Measurements from ENCODE around the gene GAB4. TPM values are rescaled to one million over a fixed set of nuclear protein-coding genes. Genes with fewer than 3 reads are reported as not detected.

GAB4 gene
- total RNA-seq, 1 donor from 2014 or later, result not detected

GRCh38 chr22:16961477-16962186 is 46.4 kb downstream of the GAB4 start:
- Histone ChIP-seq H2AFZ (ENCODE audit: low read depth, low read length) (no peak overlapping the region), H3K9ac (ENCODE audit: low read length) (no peak overlapping the region), H3K4me3 (ENCODE audit: insufficient read depth, low read depth, low read length) (no peak overlapping the region), H3K27me3 (ENCODE audit: insufficient read depth, low read length) (no peaks in the 10 kb centered on the region), H3K9me3 (ENCODE audit: insufficient read depth, low read depth, low read length) (peaks cover 6% of the 10 kb centered on the region), H3K4me1 (ENCODE audit: insufficient read depth, low read length) (no peaks in the 10 kb centered on the region), H4K20me1 (ENCODE audit: insufficient read depth, low read length) (no peaks in the 10 kb centered on the region), H3K27ac (ENCODE audit: low read depth, low read length) (no peak overlapping the region), H3K79me2 (ENCODE audit: insufficient read depth, low read length) (no peaks in the 10 kb centered on the region), H3K4me2 (ENCODE audit: low read length) (no peak overlapping the region), H3K36me3 (ENCODE audit: insufficient read depth, low read length) (no peaks in the 10 kb centered on the region)
- H3K9me3 Mint-ChIP-seq (ENCODE audit: unreplicated experiment), result peaks cover 6% of the 10 kb centered on the region
- H3K27ac Mint-ChIP-seq (ENCODE audit: unreplicated experiment), result no peak overlapping the region
- no peaks in the 10 kb centered on the region for H3K36me3 Mint-ChIP-seq (ENCODE audit: low read depth, unreplicated experiment)
- no peak overlapping the region for H3K4me3 Mint-ChIP-seq (ENCODE audit: unreplicated experiment)
- TF ChIP-seq CTCF (IDR thresholded peaks at IDR 0.05; ENCODE audit: insufficient read depth, low read depth, low read length) (no peak), EZH2 (IDR thresholded peaks at IDR 0.05; ENCODE audit: insufficient read depth, low read length) (no peak)
- FAIRE-seq, result no peak
- H3K27me3 Mint-ChIP-seq (ENCODE audit: low read depth, unreplicated experiment), result peaks cover 10% of the 10 kb centered on the region
- no peaks in the 10 kb centered on the region for H3K4me1 Mint-ChIP-seq (ENCODE audit: low read depth, unreplicated experiment)
- DNase-seq (ENCODE audit: low read depth), result no peak

DNA sequence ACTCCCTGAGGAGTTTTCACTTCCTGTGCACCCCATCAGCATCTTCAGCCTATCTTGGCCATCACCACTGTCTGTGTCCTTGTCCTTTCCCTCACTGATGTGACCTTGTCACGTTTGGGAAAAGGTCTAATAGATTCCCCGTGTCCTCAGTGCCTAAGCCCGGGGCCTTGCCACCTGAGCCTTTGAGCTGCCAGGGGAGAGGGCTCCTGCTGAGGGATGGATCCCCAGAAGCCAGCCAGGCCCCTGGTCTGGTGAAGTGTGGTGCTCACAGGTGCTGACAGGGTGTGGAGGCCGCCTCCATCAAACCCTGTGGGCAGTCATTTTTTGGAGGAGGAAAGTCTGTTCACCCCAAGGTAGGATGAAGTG is 47.2 kb downstream of the GAB4 start:
- Mint-ChIP-seq H3K9me3 (ENCODE audit: unreplicated experiment) (peaks cover 4% of the 10 kb centered on the region), H3K36me3 (ENCODE audit: low read depth, unreplicated experiment) (no peaks in the 10 kb centered on the region), H3K4me3 (ENCODE audit: unreplicated experiment) (no peak overlapping the region), H3K4me1 (ENCODE audit: low read depth, unreplicated experiment) (no peaks in the 10 kb centered on the region), H3K27me3 (ENCODE audit: low read depth, unreplicated experiment) (peaks cover 7% of the 10 kb centered on the region), H3K27ac (ENCODE audit: unreplicated experiment) (no peak overlapping the region)
- H4K20me1 ChIP-seq (ENCODE audit: insufficient read depth, low read length), result no peaks in the 10 kb centered on the region
- H2AFZ ChIP-seq (ENCODE audit: low read depth, low read length), result no peak overlapping the region
- no peak for TF ChIP-seq CTCF (IDR thresholded peaks at IDR 0.05; ENCODE audit: insufficient read depth, low read depth, low read length)
- no peak for TF ChIP-seq EZH2 (IDR thresholded peaks at IDR 0.05; ENCODE audit: insufficient read depth, low read length)
- H3K4me3 ChIP-seq (ENCODE audit: insufficient read depth, low read depth, low read length), result no peak overlapping the region
- DNase-seq (ENCODE audit: low read depth) (no peak), FAIRE-seq (no peak)
- no peaks in the 10 kb centered on the region for H3K4me1 ChIP-seq (ENCODE audit: insufficient read depth, low read length)
- H3K9me3 ChIP-seq (ENCODE audit: insufficient read depth, low read depth, low read length), result peaks cover 6% of the 10 kb centered on the region
- no peak overlapping the region for H3K27ac ChIP-seq (ENCODE audit: low read depth, low read length)
- no peaks in the 10 kb centered on the region for H3K79me2 ChIP-seq (ENCODE audit: insufficient read depth, low read length)
- H3K9ac ChIP-seq (ENCODE audit: low read length), result no peak overlapping the region
- no peak overlapping the region for H3K4me2 ChIP-seq (ENCODE audit: low read length)
- H3K27me3 ChIP-seq (ENCODE audit: insufficient read depth, low read length), result no peaks in the 10 kb centered on the region
- no peaks in the 10 kb centered on the region for H3K36me3 ChIP-seq (ENCODE audit: insufficient read depth, low read length)

DNA sequence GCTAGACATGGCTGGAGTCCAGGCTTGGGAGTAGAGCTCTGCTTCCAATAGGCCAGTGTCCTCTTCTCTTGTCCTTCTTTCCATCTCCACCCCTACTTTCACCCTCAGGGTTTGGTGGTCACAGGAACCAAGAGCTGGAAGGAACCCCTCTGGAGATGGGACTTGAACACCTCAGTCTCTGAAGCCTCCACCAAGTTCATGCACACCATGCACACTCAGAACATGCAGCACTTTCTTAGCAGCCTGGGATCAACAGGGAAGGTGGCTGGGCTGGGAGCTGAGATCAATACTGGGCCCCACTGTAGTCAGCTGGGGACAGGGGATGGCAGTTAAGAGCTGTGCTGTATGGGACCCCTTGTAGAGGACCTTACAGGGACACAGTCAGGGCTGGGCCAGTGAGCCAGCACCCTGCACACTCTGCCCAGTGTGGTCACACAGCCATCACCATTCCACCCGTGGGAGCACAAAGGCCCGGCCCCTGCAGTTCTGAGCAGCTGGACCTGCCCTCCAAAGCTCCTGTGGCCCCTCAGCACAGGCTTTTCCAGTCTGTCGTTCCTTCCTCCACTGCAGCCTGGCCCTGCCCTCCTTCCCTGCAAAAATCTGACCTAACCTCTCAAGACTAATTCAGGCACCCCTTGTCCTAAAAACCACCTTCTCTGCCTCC is 47.7 kb downstream of the GAB4 start:
- TF ChIP-seq CTCF (IDR thresholded peaks at IDR 0.05; ENCODE audit: insufficient read depth, low read depth, low read length) (no peak), EZH2 (IDR thresholded peaks at IDR 0.05; ENCODE audit: insufficient read depth, low read length) (no peak)
- peaks cover 7% of the 10 kb centered on the region for H3K27me3 Mint-ChIP-seq (ENCODE audit: low read depth, unreplicated experiment)
- no peak overlapping the region for H3K9ac ChIP-seq (ENCODE audit: low read length)
- no peaks in the 10 kb centered on the region for H3K79me2 ChIP-seq (ENCODE audit: insufficient read depth, low read length)
- no peaks in the 10 kb centered on the region for H3K27me3 ChIP-seq (ENCODE audit: insufficient read depth, low read length)
- peaks cover 6% of the 10 kb centered on the region for H3K9me3 ChIP-seq (ENCODE audit: insufficient read depth, low read depth, low read length)
- FAIRE-seq, result no peak
- H3K4me2 ChIP-seq (ENCODE audit: low read length), result no peak overlapping the region
- H3K4me1 Mint-ChIP-seq (ENCODE audit: low read depth, unreplicated experiment), result no peaks in the 10 kb centered on the region
- H3K9me3 Mint-ChIP-seq (ENCODE audit: unreplicated experiment), result peaks cover 2% of the 10 kb centered on the region
- H3K27ac Mint-ChIP-seq (ENCODE audit: unreplicated experiment), result no peak overlapping the region
- no peak overlapping the region for H3K4me3 Mint-ChIP-seq (ENCODE audit: unreplicated experiment)
- no peaks in the 10 kb centered on the region for H3K36me3 Mint-ChIP-seq (ENCODE audit: low read depth, unreplicated experiment)
- H3K4me1 ChIP-seq (ENCODE audit: insufficient read depth, low read length), result no peaks in the 10 kb centered on the region
- no peak overlapping the region for H2AFZ ChIP-seq (ENCODE audit: low read depth, low read length)
- no peaks in the 10 kb centered on the region for H3K36me3 ChIP-seq (ENCODE audit: insufficient read depth, low read length)
- H3K4me3 ChIP-seq (ENCODE audit: insufficient read depth, low read depth, low read length), result no peak overlapping the region
- no peak for DNase-seq (ENCODE audit: low read depth)
- H4K20me1 ChIP-seq (ENCODE audit: insufficient read depth, low read length), result no peaks in the 10 kb centered on the region
- H3K27ac ChIP-seq (ENCODE audit: low read depth, low read length), result no peak overlapping the region

Data from astrocyte (in vitro differentiated cells and primary cell).